WTC11 (cell line): ENCODE measurements around the gene RHOT1.

ENCODE experiments used
- TF ChIP-seq, protein P1 (sequence below): fragments of 200-600 bp; IDR thresholded peaks from 2 replicates; pipeline ENCODE4 v1.8.0; 2022; ENCODE audit warnings: antibody characterized with exemption
- TF ChIP-seq, protein P2 (sequence below): sonication (generic); formaldehyde crosslinking; IDR thresholded peaks from 2 replicates; pipeline ENCODE4 v1.8.1; 2023; ENCODE audit warnings: mild to moderate bottlenecking, missing genetic modification reagents, moderate library complexity
- TF ChIP-seq, protein P3 (sequence below): sonication (generic); formaldehyde crosslinking; IDR thresholded peaks from 2 replicates; pipeline ENCODE4 v1.8.1; 2022; ENCODE audit warnings: low read depth, missing genetic modification reagents, borderline replicate concordance
- TF ChIP-seq, protein P4 (sequence below): sonication (generic); formaldehyde crosslinking; conservative IDR thresholded peaks from 2 replicates; pipeline ENCODE4 v1.8.1; 2022; ENCODE audit warnings: mild to moderate bottlenecking, missing genetic modification reagents
- TF ChIP-seq, protein P5 (sequence below): sonication (generic); formaldehyde crosslinking; IDR thresholded peaks from 2 replicates; pipeline ENCODE4 v1.8.0; 2022; ENCODE audit warnings: mild to moderate bottlenecking, missing genetic modification reagents

DNA sequence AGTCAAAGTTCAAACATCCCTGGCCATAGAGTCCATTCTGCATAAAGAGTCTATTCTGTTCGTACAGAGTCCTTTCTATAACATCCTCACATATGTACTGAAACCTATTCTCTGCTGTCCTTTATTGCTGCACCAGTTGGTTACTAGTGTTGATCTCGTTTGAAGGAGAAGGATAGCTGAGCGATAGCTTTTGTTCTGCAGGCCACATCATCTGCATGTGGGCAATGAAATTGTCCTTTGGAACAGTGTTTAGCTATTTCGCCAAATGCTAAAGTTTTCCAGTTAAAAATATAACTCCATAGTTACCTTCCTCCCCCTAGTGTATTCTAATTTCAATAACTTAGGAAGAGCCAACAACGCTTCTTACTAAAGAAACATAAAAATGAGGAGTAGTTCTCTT, 6.0 kb downstream of the RHOT1 start:
- TF ChIP-seq, protein P1, sequence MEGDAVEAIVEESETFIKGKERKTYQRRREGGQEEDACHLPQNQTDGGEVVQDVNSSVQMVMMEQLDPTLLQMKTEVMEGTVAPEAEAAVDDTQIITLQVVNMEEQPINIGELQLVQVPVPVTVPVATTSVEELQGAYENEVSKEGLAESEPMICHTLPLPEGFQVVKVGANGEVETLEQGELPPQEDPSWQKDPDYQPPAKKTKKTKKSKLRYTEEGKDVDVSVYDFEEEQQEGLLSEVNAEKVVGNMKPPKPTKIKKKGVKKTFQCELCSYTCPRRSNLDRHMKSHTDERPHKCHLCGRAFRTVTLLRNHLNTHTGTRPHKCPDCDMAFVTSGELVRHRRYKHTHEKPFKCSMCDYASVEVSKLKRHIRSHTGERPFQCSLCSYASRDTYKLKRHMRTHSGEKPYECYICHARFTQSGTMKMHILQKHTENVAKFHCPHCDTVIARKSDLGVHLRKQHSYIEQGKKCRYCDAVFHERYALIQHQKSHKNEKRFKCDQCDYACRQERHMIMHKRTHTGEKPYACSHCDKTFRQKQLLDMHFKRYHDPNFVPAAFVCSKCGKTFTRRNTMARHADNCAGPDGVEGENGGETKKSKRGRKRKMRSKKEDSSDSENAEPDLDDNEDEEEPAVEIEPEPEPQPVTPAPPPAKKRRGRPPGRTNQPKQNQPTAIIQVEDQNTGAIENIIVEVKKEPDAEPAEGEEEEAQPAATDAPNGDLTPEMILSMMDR, result no peak
- TF ChIP-seq, protein P2, sequence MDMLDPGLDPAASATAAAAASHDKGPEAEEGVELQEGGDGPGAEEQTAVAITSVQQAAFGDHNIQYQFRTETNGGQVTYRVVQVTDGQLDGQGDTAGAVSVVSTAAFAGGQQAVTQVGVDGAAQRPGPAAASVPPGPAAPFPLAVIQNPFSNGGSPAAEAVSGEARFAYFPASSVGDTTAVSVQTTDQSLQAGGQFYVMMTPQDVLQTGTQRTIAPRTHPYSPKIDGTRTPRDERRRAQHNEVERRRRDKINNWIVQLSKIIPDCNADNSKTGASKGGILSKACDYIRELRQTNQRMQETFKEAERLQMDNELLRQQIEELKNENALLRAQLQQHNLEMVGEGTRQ (CRISPR knock-in tag), result no peak
- TF ChIP-seq, protein P3, sequence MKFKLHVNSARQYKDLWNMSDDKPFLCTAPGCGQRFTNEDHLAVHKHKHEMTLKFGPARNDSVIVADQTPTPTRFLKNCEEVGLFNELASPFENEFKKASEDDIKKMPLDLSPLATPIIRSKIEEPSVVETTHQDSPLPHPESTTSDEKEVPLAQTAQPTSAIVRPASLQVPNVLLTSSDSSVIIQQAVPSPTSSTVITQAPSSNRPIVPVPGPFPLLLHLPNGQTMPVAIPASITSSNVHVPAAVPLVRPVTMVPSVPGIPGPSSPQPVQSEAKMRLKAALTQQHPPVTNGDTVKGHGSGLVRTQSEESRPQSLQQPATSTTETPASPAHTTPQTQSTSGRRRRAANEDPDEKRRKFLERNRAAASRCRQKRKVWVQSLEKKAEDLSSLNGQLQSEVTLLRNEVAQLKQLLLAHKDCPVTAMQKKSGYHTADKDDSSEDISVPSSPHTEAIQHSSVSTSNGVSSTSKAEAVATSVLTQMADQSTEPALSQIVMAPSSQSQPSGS (CRISPR knock-in tag), result no peak
- TF ChIP-seq, protein P4, sequence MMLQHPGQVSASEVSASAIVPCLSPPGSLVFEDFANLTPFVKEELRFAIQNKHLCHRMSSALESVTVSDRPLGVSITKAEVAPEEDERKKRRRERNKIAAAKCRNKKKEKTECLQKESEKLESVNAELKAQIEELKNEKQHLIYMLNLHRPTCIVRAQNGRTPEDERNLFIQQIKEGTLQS (CRISPR knock-in tag), result no peak
- TF ChIP-seq, protein P5, sequence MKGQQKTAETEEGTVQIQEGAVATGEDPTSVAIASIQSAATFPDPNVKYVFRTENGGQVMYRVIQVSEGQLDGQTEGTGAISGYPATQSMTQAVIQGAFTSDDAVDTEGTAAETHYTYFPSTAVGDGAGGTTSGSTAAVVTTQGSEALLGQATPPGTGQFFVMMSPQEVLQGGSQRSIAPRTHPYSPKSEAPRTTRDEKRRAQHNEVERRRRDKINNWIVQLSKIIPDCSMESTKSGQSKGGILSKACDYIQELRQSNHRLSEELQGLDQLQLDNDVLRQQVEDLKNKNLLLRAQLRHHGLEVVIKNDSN (CRISPR knock-in tag), result no peak
